ENCODE measurements around the gene PEPD.
A peak's percentile ranks its signal among the peaks of the same experiment; 100 is the strongest.

Gene PEPD

GRCh38 chr19:33420821-33421220 lies 100.8 kb downstream of the PEPD start:
- DNase-seq (ENCODE audit: low spot score): no peak

GRCh38 chr19:33419788-33420130 lies 101.8 kb downstream of the PEPD start:
- no peak for DNase-seq (ENCODE audit: low spot score)

- DNase-seq (ENCODE audit: low spot score): no peak
Observed at GRCh38 chr19:33418871-33419787, 102.5 kb downstream of the PEPD start.

GRCh38 chr19:33418461-33418860 lies 103.1 kb downstream of the PEPD start:
- no peak for DNase-seq (ENCODE audit: low spot score)

GRCh38 chr19:33417751-33418150 lies 103.8 kb downstream of the PEPD start:
- DNase-seq (ENCODE audit: low spot score): no peak

- DNase-seq (ENCODE audit: low spot score): peak; percentile 66
Observed at GRCh38 chr19:33416307-33417215, 105.0 kb downstream of the PEPD start.

- no peak for DNase-seq (ENCODE audit: low spot score)
Observed at GRCh38 chr19:33414667-33415605, 106.7 kb downstream of the PEPD start.

- no peak for DNase-seq (ENCODE audit: low spot score)
Observed at GRCh38 chr19:33413868-33414666, 107.5 kb downstream of the PEPD start.

GRCh38 chr19:33413426-33413725 lies 108.2 kb downstream of the PEPD start:
- DNase-seq (ENCODE audit: low spot score): no peak

GRCh38 chr19:33412601-33413425 lies 108.8 kb downstream of the PEPD start:
- DNase-seq (ENCODE audit: low spot score): no peak

GRCh38 chr19:33411621-33412180 lies 109.9 kb downstream of the PEPD start:
- no peak for DNase-seq (ENCODE audit: low spot score)

- DNase-seq (ENCODE audit: low spot score): no peak
Observed at GRCh38 chr19:33410915-33411401, 110.6 kb downstream of the PEPD start.

- no peak for DNase-seq (ENCODE audit: low spot score)
Observed at GRCh38 chr19:33409906-33410685, 111.5 kb downstream of the PEPD start.

GRCh38 chr19:33408538-33409434 lies 112.8 kb downstream of the PEPD start:
- DNase-seq (ENCODE audit: low spot score): no peak

- DNase-seq (ENCODE audit: low spot score): no peak
Observed at GRCh38 chr19:33408116-33408515, 113.5 kb downstream of the PEPD start.

- DNase-seq (ENCODE audit: low spot score): no peak
Observed at GRCh38 chr19:33407716-33408115, 113.9 kb downstream of the PEPD start.

GRCh38 chr19:33407140-33407551 lies 114.4 kb downstream of the PEPD start:
- DNase-seq (ENCODE audit: low spot score): no peak

Measured in AG08395 (cell line).